ENCODE results near the gene USB1.

DNA sequence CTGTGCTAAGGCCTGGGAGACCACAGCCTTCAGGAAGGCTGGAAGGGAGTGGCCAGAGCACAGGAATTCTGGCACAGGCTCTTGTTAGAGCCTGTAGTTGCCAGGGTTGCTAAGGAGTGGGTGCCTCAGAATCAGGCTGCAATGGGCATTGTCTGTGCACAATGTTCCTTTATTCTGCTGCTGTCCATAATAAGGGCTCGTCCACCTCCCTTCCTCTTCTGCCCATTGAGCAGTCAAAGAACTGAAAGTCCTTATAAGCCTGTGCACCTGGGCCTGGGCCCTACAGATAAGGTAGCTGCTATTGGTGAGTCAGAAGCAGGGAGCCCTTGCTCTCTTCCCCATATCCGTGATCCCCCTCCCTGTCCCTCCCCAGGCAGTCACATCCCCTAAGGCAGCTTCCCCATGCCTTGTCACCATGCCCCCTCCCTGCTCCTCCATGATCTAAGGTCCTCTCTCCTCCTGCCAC, 24.8 kb upstream of the USB1 start:
- TF ChIP-seq, protein P1, sequence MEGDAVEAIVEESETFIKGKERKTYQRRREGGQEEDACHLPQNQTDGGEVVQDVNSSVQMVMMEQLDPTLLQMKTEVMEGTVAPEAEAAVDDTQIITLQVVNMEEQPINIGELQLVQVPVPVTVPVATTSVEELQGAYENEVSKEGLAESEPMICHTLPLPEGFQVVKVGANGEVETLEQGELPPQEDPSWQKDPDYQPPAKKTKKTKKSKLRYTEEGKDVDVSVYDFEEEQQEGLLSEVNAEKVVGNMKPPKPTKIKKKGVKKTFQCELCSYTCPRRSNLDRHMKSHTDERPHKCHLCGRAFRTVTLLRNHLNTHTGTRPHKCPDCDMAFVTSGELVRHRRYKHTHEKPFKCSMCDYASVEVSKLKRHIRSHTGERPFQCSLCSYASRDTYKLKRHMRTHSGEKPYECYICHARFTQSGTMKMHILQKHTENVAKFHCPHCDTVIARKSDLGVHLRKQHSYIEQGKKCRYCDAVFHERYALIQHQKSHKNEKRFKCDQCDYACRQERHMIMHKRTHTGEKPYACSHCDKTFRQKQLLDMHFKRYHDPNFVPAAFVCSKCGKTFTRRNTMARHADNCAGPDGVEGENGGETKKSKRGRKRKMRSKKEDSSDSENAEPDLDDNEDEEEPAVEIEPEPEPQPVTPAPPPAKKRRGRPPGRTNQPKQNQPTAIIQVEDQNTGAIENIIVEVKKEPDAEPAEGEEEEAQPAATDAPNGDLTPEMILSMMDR (IDR thresholded peaks at IDR 0.05), result no peak
- no peak for TF ChIP-seq POLR2A (IDR thresholded peaks at IDR 0.05)
